HG03039 (cell line): ENCODE measurements around the gene NPHP3.
"Not testable (repeated sequence)": the region's sequence is repeated elsewhere in the genome, so short reads cannot be mapped to it uniquely, and the experiment has no call there.

ENCODE experiments used
- ATAC-seq: cut with Tn5 transposase; IDR thresholded peaks from one replicate; pipeline ENCODE4 v1.9.1; 2021; ENCODE audit warnings: mild to moderate bottlenecking, moderate library complexity; ENCODE audit not compliant: unreplicated experiment

NPHP3 gene

DNA sequence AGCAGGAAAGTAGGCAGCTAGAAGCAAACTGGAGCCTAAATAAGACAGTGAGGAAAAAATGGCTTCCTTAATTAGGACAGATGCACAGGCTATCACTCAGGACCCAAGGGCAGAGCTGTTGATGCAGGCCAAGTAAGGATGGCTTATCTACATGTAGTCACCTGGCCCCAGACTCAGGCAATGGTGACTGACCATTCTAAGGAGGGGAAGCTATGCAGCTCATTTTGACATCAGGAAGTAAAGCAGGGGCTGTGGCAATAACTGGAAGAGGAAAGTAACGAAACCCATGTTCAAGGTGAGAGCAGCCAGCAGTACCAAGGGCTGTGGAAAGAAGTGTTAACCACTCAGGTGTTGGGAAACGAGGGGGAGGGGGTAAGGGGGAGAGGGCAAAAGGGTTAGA lies 78.8 kb downstream of the NPHP3 start:
- ATAC-seq, result no peak

DNA sequence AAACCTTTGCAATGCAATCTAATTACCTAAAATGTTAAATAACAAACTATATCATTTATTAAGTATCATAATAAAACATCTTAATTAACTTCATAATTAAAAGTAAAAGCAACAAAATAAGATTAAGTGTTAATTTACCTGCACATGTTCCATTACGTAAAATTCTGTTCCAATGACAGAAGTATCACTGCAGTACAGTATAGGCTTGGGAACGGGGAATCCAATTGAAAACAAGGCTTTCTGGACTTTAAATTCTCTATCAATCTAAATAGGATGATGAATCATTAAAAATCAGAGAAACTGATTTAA lies 79.7 kb downstream of the NPHP3 start:
- no peak for ATAC-seq

DNA sequence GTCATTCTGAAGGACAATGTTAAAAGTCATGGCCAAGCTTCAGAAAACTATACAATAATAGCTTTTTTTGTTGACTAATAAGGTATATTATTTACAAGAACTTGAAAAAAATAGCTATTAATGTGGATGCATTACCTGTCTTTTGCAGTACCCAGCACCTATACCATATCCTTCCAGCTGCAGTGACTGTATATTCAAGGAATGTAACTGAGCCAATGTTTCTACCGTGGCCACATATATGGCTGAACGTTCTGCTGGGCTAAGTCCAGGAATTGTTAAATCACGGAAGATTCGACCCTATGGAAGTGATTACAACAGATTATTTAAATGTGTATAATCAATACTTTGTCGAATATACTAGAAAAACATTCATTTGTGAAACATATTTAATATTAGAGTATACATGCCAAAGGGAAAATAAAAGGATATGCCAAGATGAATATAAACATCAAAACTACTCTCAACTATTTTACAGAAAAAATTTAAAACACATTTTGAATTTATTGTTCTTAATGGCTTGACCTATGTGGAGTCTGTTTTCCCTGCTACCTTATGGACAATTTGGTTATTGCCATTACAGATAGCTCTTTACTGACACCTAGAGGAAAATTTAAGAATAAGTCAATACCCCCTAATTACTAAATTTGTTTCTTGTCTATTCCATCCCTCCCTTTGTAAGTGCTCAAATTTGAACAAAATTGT lies 80.2 kb downstream of the NPHP3 start:
- no peak for ATAC-seq

DNA sequence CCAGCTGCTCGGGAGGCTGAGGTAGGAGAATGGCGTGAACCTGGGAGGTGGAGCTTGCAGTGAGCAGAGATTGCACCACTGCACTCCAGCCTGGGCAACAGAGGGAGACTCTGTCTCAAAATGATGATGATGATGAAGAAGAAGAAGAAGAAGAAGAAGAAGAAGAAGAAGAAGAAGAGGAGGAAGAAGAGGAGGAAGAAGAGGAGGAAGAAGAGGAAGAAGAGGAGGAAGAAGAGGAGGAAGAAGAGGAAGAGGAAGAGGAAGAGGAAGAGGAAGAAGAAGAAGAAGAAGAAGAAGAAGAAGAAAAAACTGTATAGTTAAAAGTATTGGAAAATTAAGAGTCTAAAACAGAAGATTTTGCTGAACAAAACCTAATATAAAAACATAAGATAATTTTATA lies 80.8 kb downstream of the NPHP3 start:
- not testable (repeated sequence) for ATAC-seq

DNA sequence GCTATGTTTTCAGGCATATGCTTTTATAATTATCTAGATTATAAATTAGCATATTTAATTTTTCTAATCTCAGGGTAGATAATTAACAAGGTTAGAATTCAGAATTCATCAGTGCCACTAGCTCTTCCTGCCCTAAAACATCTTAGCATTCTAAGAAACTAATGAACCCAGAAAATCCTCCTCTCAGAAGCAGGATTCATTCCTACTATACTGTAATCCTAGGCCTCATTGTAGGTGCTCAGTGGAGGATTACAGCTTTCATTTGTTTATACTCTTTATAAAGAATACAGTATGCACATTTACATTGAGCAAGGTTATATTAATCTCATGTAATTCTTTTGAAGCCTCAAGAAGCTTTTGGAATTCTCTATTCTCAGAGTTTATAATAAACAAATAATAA lies 83.5 kb downstream of the NPHP3 start:
- ATAC-seq, result no peak

DNA sequence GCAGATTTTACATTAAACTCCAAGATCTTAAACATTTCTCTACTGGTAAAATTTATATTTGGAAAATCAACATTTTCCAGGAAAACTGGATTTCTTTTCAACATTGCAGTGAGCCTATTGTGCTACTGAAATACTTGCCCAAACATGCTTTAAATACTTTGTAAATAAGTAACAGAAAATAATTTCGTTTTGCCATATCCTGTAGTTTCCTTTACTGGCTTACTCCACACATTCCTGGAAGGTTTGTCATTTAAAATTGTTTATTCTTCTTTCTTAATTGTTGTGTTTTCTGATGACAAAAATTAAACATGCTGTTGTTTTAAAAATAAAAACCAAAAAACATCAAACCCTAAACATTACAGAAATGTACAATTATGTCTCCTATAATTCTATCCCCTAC lies 84.6 kb downstream of the NPHP3 start:
- no peak for ATAC-seq

DNA sequence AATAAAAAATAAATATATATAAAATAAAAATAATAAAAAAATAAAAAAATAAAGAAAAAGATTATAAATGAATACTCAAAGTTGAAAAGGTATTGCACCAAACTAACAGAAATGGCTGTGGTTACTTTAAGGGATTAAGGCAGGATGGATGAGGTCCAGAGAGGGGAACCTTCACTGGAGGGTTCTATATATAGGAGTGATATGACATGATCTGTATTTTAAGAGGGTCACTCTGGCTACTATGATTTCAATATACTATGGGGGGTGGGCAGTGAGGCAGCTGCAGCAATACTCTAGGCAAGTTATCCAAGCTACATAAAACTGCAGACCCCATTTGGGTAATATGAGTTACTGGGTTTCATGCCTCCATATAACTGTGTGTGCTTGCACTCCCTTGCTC lies 87.2 kb downstream of the NPHP3 start:
- ATAC-seq, result no peak
